Stimulated activated CD8-positive, alpha-beta memory T cell treated with anti-CD3 and anti-CD28 coated beads, Interleukin-2, amount 100 ng/mL, for 1 hour (primary cell): ENCODE measurements around the gene ALDH1A2.

Source experiments
- DNase-seq, 2 donors: peaks; one replicate each; pipeline ENCODE4 v3.0.0-alpha.2; 2020; ENCODE audit warnings: low read depth in 2 of 2

The ALDH1A2 gene

GRCh38 chr15:57943754-57944420 is 121.6 kb downstream of the ALDH1A2 start:
- DNase-seq: no peak

- DNase-seq: no peak
These were observed 122.3 kb downstream of the ALDH1A2 start for GRCh38 chr15:57943171-57943570.

DNA sequence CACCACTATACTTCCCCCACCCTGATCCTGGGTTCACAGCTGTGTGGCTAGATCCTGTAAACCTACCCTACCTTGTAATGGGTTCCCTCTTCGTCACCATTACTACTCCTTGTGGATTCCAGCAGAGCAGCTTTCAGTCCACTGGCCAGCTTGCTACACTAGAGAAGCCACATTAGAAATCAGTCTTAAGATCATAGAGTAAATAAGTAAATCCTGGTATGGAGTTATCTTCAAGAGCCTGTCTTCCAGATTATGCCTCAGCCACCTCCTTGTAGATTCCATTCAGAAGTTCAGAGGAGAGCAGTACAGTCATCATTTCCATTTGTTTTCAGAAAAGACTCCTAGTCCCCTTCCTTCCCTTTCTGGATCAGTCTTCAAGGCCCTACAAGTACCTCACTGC is 123.7 kb downstream of the ALDH1A2 start:
- DNase-seq: no peak

DNA sequence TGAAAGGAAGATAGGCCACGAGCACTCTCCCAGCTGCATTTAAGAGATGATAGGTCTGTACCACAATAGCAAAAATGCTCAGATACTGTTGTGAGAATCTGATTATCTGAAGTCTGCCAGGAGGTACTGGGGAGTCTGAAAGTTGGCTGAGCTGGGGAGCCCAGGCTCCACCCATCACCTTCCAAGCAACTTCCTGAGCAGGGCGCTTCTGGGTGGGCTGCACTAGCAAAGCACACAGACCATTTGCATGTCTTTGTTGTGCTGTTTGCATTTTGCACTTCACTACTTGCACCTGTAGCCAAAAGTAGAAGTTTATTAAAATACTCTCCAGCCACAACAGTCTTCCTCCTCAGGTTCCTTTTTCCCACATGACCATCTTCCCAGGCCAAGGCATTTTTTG is 133.2 kb downstream of the ALDH1A2 start:
- no peak for DNase-seq

DNA sequence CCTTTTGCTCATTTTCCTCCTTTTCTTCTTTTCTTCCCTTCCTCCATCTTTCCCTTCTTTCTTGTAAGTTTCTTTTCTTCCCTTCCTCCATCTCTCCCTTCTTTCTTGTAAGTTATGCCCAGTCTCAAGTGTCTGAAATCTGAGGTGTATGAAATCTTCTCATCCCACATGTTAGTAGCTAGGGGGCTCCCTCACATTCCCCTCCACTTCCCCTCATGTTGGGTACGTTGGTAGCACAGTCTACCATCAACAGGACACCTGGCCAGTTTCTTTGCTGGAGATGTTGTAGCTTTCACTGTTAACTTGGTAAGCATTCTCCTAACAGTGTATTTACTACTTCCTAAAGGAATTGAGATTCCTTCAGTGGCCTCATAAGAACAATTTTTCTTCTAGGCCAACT is 133.9 kb downstream of the ALDH1A2 start:
- no peak for DNase-seq

GRCh38 chr15:57927091-57927631 is 138.3 kb downstream of the ALDH1A2 start:
- no peak for DNase-seq

DNA sequence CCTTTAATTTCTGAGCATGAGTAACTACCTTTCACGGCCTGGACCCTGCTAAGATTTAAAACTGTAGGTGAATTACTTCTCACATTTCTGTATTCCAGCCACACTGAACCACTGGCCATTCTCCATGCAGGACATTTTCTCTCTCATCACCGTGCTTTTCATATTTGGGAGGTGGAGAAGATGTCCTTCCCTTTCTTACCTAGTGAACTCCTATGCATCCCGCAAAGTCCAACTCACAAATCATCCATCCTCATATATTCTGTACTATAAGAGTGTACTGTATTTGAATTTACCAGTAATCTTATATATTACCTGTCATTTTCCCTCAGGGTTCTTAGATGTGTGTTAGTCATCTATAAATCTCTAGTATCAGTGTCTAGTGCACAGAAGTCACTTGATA is 139.9 kb downstream of the ALDH1A2 start:
- DNase-seq: no peak

GRCh38 chr15:57924598-57924997 is 140.9 kb downstream of the ALDH1A2 start:
- no peak for DNase-seq

GRCh38 chr15:57923750-57924149 is 141.8 kb downstream of the ALDH1A2 start:
- DNase-seq: no peak

DNA sequence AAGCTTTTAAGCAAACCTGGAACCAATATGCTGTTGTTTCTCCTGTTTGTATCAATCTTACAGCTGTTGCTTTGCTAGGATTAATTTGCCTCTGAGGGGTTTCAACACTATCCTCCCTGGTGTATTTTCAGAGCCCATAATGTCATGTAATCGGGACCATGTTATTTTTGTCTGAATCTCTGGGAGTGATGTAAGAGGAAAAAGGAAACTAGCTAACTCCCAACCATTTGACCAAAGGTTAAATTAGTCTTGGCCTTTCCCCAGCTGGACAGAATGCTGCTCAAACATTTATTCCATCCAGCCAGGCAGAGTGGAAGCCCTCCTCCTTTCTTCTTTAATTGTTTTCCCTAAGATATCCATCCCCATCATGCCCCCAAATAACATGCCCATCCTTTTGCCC is 142.2 kb downstream of the ALDH1A2 start:
- no peak for DNase-seq

DNA sequence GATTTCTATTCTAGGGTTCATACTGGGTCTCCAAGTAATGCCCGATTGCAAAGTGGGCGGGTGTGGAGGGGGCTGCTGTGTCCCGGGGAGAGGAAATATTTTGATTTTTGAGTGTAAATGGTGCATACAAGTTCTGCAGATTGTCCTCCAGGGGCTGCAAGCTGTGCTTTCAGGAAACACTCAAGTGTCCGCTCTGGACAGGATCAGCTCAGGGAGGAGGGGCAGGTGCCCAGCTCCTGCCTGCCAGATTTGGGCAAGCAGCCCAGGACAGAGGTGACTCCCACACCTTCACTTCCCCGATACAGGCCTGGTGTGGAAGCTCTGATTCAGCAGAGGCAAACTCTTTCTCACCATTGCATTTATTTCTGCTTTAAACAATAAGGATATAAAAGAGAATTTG is 142.7 kb downstream of the ALDH1A2 start:
- DNase-seq: no peak

DNA sequence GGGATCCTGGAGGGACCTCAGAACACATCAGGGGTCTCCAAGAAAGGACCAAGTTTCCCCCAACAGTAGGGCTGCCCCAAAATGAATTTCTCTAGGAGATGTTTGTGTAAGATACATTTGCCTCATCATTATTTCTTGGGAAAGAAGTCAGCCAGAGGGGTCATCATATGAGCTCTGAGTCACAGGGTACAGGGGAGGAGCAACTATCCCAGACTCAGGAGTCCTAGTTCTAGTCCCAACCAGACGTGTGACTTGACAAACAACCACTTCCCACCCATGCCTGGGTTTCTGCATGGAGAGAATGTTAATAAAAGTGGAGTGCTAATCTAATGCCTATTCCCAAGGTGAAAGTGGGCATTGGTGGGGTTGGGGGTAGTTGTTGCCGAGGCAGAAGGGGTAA is 144.1 kb downstream of the ALDH1A2 start:
- DNase-seq: no peak

GRCh38 chr15:57920911-57921310 is 144.6 kb downstream of the ALDH1A2 start:
- no peak for DNase-seq

GRCh38 chr15:57919754-57920153 is 145.8 kb downstream of the ALDH1A2 start:
- no peak for DNase-seq

GRCh38 chr15:57917998-57918397 is 147.5 kb downstream of the ALDH1A2 start:
- no peak for DNase-seq

DNA sequence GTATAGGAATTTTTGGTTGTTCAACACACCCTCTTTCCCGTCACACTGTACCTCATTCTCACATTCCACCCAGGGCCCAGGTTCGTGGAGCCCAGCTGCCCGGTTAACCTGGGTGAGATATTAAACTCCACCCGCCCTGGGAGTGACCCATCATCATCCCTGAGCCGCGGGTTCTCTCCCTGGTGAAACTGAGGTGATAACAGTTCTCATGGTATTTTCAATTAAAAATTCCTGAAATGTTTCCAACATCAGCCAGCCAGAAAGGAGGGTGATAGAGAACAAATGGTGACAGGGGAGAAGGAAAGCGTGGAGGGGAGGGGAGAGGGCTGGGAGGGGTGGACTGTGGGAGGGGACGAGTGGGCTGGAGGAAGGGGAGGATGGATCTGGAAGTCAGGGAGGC is 148.8 kb downstream of the ALDH1A2 start:
- no peak for DNase-seq

DNA sequence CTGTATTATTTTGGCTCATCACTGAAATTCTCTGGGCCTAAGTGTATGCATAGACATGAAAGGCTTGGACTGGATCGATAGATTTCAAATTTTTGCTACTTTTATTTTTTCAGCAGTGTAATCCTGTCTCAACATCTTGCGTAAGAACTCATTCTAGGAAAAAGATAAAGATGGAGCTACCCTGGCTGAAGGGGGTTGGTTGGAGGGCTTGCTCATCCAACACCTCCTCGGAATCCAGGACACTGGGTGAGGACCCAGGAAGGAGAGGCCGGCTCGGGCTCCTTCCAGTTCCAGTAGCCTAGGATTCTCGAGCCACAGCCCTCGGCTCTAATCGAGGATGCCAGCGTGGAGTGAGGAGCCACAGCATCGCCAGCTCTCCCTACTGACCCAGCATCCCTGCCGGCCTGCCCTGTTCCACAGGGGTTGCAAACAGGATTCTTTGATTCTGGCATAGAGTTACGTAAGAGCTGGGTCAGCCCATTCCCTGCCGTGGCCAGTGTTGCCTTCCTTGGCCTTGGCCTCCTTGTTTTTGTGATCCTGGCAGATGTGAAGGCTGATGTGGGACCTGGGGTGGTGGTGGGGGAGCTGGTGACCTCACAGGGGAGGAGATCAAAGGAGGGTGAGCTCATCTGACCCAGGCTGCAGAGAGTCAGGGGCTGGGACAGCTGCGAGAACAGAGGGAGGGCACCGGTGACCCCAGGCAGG is 149.5 kb downstream of the ALDH1A2 start:
- no peak for DNase-seq

DNA sequence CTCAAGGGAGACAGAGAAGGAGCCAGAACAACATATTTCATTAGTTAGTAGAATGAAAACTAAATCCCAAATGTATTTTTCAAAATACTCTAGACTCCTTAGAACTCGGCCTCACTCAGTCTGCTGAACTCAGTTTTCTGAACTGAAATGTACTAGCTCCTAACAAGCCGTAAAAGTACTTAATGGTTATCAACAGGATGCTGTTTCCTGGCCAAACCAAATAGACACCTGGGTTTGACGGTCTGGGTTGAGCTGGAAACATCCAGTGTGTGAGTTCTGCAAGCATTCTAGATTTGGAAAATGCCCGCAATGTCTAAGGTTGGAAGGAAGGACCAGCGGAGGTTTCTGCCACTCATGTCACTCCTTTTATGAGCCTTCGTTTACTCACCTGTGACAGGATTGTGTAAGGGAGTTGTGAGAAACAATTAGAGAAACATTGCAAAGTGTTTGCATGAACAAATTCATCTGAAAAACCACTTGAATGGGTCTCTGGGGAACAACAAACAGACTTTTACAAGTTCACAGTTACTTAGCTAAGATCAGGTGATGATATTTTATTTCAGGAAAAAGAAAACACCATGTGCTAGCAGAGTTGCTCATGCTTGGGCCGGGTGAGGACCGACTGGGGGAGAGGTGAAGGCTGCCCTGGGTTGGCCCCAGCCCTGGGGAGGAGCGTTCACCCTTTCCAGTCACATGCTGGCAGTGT is 151.0 kb downstream of the ALDH1A2 start:
- DNase-seq: no peak

DNA sequence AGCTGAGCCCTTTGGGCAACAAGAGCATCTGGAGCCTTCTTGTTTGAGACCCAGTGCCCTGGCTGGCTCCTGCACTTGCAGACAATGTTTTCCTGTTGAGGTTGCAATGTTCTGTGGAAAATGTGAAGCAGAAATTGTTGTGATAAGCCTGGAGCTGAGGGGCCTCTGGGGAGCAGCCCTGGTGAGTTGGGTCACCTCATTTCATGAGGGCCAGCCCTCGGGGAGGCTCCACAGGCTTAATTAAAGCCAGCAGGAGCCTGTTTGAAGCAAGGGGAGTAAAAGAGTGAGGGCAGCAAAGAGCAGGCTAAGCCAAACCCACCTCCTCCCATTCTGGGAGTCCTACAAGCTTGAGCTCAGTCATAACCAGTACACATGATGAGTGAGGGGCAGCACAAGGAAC is 154.3 kb downstream of the ALDH1A2 start:
- no peak for DNase-seq

- no peak for DNase-seq
These were observed 154.8 kb downstream of the ALDH1A2 start for GRCh38 chr15:57910672-57911071.

DNA sequence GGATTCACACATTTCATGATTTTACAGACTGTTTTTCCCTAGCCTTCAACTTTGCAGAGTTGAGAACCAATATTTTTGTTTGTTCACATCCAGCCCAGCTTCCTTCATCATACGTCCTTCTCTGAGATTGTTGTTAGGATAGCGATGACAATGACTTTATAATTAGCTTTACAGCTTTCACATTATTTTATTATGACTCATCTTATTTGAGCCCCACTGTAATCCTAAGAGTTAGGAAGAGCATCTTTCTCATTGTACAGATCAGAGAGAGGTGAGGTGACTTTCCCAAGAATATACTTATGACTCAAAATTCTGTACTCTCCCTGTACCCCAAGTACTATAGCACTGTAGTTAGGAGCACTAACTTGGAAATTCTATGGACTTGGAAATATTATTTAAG is 156.1 kb downstream of the ALDH1A2 start:
- DNase-seq: no peak

DNA sequence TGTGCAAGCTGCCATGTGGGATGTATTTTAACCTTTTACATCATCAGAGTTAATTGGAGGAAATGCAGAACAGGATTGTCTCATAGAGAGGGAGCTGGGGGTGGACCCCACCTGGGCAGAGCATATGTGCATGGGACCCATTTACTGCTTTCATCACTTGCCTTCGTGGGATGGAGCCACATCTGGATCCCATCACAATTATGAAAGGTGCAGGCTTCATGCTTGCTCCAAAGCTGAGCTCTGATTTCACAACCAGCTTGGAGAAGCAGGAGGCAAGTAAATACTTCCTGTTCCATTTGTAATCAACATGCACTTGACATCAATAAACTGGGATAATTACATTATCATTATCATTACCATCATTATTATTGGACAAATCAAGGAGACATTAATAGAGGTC is 161.9 kb downstream of the ALDH1A2 start:
- DNase-seq: no peak
